Neural progenitor cell (in vitro differentiated cells): ENCODE results near the gene SSR3.

Experiments used
- CTCF ChIP-seq: fragments of 200-600 bp; sonication (generic); IDR thresholded peaks from 2 replicates; pipeline ENCODE4 v1.5.1; 2017; ENCODE audit warnings: antibody characterized with exemption, mild to moderate bottlenecking
- EZH2 ChIP-seq: fragments of 200-600 bp; sonication (generic); IDR thresholded peaks from 2 replicates; pipeline ENCODE4 v1.6.1; 2017; ENCODE audit warnings: antibody characterized with exemption, mild to moderate bottlenecking, moderate library complexity

- TF ChIP-seq CTCF (no peak), EZH2 (no peak)
These were observed 22.2 kb downstream of the SSR3 start for GRCh38 chr3:156532730-156533129.
